Cardiac septum (tissue), 1 donor: ENCODE measurements around the gene C14orf119. TPM values are rescaled to one million over a fixed set of nuclear protein-coding genes. Genes with fewer than 3 reads are reported as not detected.

Experiments
- DNase-seq: peaks from one replicate; pipeline ENCODE4 v3.0.0-alpha.2; 2020; ENCODE audit warnings: low spot score
- intact Hi-C: fragments of 100-400 bp; cut with DNase I; formaldehyde crosslinking; loops from one replicate; pipeline ENCODE4 v1.14.0; 2022
- total RNA-seq: library from RNA; stranded (reverse); fragmentation: NEBNext Ultra II Directional; extraction: Animal tissue kit (Norgen Biotek cat#: 25700); gene quantifications from one replicate; pipeline ENCODE4 v1.2.1, GENCODE V29; 2021
- donor health status: DM: no; HTN: no; CAD: no.

C14orf119 gene
- total RNA-seq, 1 donor from 2014 or later, result 28.9 TPM

DNA sequence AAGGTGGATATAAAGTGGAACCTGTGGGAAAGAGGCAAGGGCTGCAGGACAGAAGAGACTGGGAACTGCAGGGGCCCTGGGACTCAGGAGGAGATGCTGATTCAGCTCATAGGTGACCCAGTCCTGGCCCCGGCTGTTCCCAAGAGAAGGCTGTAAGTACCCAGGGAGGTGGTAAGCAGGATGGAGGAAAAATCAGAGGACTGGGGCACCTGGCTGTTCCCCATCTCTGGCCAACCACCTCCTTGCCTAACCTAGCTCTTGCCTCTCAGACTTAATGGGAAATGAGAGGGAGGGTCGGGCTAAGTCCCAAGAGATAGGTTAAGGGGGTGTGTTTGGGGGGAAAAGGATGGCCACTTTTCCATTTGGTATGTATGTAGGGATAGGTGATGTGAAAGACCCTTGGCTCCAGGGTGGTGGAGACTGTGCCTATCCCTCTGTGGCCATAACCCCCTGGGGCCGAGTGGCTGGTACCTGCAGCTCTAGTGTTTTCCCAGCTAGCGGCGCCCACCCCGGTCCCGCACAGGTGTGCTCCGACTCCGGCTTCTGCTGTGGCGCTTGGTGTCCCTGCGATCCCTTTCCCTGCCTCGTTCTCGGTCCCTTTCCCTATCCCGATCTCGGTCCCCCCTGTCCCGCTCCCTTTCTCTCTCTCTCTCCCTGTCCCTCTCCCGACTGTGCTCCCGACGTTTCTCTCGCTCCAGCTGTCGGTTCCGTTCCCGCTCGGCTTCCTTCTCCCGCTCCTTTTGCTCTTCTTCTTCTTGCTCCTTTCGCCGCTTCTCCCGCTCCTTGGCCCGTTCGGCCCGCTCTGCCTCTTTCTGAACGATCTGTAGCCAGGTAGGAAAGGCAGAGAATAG is 36.4 kb upstream of the C14orf119 start:
- no peak for DNase-seq
- intact Hi-C loops, result loop anchor here (1.0 to 5.0 kb wide), 2 partner anchors 52 to 73 kb away; no protein-coding TSS in a partner anchor

DNA sequence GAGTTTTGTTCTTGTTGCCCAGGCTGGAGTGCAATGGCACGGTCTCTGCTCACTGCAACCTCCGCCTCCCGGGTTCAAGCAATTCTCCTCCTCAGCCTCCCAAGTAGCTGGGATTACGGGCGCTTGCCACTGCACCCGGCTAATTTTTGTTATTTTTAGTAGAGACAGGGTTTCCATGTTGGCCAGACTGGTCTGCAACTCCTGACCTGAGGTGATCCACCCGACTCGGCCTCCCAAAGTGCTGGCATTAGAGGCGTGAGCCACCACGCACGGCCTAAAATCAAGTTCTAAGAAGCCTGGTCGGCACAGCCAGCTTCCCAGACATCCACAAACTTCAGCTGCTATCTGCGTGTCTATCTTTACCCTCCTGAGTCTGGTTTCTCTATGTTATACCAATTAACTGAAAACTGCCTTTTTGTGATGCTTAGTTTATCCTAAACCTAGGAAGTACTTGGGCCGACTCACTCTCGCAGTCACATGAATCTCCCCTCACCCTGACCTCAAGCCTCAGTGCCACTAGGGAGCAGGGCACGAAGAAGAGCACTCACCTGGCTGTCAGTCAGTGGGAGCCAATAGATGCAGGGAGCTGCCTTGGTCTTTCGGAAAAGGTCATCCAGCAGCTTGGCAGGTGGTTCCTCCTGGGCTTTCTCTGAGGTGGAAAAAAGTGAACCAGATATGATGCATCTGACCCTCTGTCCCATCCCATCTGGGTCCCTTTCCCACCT is 34.6 kb upstream of the C14orf119 start:
- intact Hi-C loops, result no loop called here
- no peak for DNase-seq

DNA sequence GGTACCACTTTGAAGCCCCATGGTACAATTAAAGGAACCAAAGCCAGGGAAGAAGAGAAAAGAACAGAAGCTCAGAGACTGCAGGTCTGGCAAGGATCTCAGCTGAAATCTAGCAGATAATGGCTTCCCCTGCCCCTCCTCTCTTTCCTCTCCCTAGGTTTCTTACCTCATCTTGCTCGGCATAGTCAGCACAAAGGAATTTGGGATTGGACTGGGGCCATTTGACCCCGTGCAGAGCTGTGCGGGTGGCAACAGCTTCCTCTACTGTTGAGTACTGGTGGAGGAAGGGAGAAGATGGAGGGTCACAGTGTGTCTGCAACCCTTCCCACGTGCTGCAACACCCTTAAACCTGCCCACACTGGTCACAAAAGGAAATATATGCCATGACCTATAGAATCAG is 33.3 kb upstream of the C14orf119 start:
- no peak for DNase-seq
- intact Hi-C loops, result no loop called here

DNA sequence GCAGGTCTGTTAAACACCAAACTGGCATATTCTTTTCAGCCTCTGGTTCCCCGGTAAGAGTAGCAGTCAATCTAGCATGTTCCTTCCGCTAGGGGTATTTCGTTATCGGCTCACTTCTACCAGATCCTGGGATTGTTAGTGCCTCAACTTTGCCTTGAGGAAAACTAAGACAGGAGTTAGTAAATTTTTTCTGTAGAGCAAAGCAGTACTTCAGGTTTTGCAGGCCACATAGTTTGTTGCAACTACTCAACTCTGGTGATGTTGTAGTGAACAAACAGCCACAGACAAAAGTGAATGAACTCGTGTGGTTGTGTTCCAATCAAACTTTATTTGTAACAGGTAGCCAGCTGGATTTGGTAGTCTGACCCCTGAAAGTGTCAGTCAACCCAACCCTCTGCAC is 31.7 kb upstream of the C14orf119 start:
- intact Hi-C loops, result no loop called here
- no peak for DNase-seq

DNA sequence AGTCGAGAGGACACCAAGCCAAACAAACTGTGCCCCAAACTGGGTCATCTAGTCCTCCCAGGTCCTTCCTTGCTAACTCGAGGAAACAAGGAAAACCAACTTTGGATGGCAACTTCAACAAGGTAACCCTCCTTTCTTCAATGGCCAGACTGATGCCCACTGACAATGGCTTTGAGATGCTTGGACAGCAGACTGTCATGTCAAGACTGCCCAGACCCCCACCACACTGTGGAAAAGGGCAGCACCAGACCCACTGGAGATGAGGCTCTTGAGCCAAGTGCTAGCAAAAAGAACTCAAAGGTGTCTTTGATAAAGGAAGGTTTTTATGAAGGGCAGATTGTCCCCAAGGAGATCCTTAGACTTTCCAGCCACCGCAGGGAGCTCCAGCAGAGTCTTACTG is 28.9 kb upstream of the C14orf119 start:
- DNase-seq, result no peak
- intact Hi-C loops, result no loop called here

GRCh38 chr14:23066855-23067744 is 28.2 kb upstream of the C14orf119 start:
- intact Hi-C loops, result no loop called here
- no peak for DNase-seq

GRCh38 chr14:23067847-23068788 is 27.2 kb upstream of the C14orf119 start:
- intact Hi-C loops, result no loop called here
- DNase-seq, result no peak

- no peak for DNase-seq
- intact Hi-C loops, result no loop called here
Measured at GRCh38 chr14:23068789-23069412, 26.4 kb upstream of the C14orf119 start.

GRCh38 chr14:23069413-23069806 is 25.9 kb upstream of the C14orf119 start:
- intact Hi-C loops, result no loop called here
- no peak for DNase-seq

DNA sequence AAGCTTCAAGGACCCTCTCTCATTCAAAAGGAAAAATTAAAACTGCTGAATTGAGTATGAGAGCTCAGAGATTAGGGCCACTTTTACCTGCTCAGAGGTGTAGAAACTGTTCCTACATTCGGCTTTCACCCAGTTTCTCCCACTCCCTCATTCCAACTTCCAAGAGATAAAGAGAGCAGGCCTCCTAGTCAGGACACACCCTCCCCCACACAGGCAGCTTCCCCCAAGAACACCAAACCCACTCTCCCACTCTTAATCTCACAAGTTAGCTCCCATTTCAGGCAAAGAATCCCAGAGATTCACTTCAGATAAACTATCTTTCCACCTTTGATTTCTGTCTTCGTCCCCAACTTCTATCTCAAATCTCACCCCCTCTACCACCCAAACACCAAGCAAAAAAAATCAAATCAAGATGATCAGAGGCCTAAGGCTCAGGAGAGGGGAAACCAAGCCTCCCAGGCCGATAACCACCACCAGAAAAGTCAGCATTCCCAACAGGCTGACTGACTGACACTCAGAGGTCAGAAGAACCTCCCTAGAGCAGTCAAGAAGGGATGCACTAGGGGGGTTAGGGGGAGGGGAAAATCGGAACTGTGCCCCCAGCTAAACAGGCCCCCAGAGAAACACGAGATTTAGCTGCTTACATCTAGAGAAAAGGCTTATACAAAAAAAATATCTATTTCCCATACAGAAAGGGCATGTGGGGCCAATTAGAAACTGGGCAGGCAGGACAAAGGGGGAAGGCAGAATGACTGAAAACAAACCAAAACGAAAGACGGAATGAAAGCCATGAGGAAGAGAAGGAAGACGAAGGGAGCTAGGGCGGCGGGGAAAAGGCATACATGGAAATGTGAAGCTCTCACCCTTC is 24.8 kb upstream of the C14orf119 start:
- intact Hi-C loops, result no loop called here
- no peak for DNase-seq

DNA sequence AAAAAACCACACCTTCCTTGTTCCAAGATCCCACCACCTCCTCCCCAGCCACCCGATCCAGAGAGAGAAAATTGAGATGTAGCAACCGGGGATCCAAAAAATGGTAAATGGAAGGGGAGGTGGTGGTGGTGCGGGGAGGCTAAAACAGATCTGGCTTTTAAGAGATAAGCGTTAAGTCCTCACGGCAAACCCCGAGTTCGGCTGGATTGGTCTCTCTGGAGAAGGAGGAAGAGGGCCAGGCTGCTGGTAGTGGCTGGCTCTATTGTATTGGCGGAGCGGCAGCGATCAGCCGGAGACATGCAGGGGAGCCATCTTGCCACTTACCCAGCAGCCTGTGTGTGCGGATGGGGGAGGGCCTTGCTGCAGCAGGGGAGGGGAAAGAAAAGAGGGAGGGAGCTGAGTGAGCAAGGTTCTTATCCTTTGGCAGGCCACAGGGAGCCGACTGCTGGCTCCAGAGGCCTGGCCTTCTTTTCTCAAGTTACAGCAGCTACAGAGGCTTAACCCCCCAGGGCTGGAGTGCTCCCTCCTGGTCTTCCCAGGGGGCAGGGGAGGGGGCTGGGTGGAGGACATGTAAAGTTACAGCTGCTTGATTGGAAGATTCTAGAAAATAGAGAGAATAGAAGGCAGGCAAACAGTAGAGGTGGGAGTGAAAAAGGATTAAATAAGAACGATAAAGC is 23.9 kb upstream of the C14orf119 start:
- peak; percentile 93 for DNase-seq
- intact Hi-C loops, result no loop called here

GRCh38 chr14:23071921-23072539 is 23.3 kb upstream of the C14orf119 start:
- intact Hi-C loops, result no loop called here
- DNase-seq, result no peak

- DNase-seq, result no peak
Measured at GRCh38 chr14:23074906-23075305, 20.4 kb upstream of the C14orf119 start.

GRCh38 chr14:23076785-23077408 is 18.4 kb upstream of the C14orf119 start:
- no peak for DNase-seq
- intact Hi-C loops, result no loop called here

More at GRCh38 chr14:23074906-23075305, 20.4 kb upstream of the C14orf119 start:
- intact Hi-C loops, result no loop called here

DNA sequence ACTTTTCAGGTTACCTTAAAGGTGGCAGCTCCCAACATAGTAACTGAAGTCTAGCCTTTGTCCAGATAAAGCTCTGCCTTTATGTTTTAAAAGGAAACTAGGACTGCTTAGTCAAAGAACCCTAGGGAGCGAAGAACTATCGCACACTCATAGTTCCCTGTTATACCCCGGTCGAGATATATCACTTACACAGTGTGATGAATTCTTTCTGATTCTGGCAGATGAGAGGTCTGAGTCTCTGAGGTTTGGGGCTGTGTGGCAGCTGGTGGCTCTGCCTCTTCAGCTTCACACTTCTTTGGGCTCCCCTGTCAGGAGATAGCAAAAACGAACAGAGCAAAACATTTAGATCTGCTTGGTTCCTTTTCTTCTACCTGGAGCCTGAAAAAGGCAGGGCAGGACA is 17.3 kb upstream of the C14orf119 start:
- intact Hi-C loops, result no loop called here

DNA sequence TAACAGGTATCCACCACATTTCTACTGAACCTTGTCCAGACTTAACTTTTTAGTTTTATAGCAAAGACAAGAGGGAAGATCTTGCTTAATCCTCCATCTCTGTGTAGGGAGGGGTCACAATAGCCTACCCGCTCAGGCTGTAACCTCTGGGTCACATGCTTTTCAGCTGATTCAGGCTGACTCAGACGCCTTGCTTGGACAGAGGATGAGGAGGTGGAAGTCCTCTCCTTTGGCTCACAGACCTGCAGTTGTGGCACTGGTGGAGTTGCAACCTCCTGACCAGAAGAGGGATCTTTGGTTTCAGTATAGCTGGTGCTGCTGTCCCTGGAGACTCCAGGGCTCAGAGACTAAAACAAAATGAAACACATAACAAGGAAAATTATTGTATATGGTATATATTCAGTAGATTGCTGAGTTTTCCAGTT is 16.6 kb upstream of the C14orf119 start:
- peak; percentile 86 for DNase-seq
- intact Hi-C loops, result no loop called here

More for the DNA sequence above, 17.3 kb upstream of the C14orf119 start:
- no peak for DNase-seq
